Neural cell (in vitro differentiated cells): ENCODE data around the gene SLC26A3.

Experiments used
- EP300 ChIP-seq: fragments of 450-650 bp; conservative IDR thresholded peaks from 2 replicates; pipeline ENCODE4 v1.6.1; 2014; ENCODE audit warnings: antibody characterized with exemption, mild to moderate bottlenecking, moderate library complexity; ENCODE audit not compliant: poor library complexity, severe bottlenecking
- RAD21 ChIP-seq: fragments of 450-650 bp; conservative IDR thresholded peaks from 2 replicates; pipeline ENCODE4 v1.6.1; 2014; ENCODE audit warnings: antibody characterized with exemption, mild to moderate bottlenecking, moderate library complexity
- TF ChIP-seq, protein P1 (sequence below): fragments of 450-650 bp; IDR thresholded peaks from 2 replicates; pipeline ENCODE4 v1.5.1; 2014; ENCODE audit warnings: antibody characterized with exemption, mild to moderate bottlenecking, moderate library complexity; ENCODE audit not compliant: poor library complexity, severe bottlenecking

DNA sequence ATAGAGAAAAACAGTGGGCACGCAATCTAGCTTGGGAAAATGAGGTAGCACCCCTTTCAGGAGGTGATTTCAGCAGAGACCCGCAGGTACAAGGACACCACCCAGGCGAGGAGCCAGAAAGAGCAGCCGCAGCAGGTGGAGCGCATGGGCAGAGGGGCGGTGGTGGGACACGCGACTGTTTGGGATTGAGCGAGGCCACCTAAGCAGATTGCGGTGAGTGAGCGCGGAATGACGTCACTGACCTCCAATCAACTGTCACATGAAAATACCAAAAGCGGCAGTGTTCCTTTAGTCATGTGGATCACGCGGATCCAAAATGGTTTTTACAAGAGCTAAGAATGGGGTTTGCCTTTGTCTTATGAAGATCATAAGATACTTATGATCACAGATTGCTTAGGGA is 40.2 kb upstream of the SLC26A3 start:
- TF ChIP-seq RAD21 = no peak
- TF ChIP-seq, protein P1, sequence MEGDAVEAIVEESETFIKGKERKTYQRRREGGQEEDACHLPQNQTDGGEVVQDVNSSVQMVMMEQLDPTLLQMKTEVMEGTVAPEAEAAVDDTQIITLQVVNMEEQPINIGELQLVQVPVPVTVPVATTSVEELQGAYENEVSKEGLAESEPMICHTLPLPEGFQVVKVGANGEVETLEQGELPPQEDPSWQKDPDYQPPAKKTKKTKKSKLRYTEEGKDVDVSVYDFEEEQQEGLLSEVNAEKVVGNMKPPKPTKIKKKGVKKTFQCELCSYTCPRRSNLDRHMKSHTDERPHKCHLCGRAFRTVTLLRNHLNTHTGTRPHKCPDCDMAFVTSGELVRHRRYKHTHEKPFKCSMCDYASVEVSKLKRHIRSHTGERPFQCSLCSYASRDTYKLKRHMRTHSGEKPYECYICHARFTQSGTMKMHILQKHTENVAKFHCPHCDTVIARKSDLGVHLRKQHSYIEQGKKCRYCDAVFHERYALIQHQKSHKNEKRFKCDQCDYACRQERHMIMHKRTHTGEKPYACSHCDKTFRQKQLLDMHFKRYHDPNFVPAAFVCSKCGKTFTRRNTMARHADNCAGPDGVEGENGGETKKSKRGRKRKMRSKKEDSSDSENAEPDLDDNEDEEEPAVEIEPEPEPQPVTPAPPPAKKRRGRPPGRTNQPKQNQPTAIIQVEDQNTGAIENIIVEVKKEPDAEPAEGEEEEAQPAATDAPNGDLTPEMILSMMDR = no peak
- no peak for TF ChIP-seq EP300
